ENCODE measurements around the gene APIP. TPM values are rescaled to one million over a fixed set of nuclear protein-coding genes. Genes with fewer than 3 reads are reported as not detected.

Gene APIP
- total and polyA plus RNA-seq, 7 donors = 33.0 to 68.5 (median 43.9) TPM

GRCh38 chr11:34944692-34945091 is 28.5 kb upstream of the APIP start:
- no peaks in the 10 kb centered on the region for H3K27me3 ChIP-seq
- no peak overlapping the region for H3K27ac ChIP-seq
- H3K4me3 ChIP-seq = no peak overlapping the region
- peaks cover 0 to 5% (median 2%) of the 10 kb centered on the region in 4 donors for H3K36me3 ChIP-seq
- WGBS, 2 donors = 97 to 98% methylated on average over 1 of the region's 1 CpG
- TF ChIP-seq POLR2AphosphoS5 (IDR thresholded peaks at IDR 0.05) (no peak), CTCF (IDR thresholded peaks at IDR 0.05) (no peak), EP300 (IDR thresholded peaks at IDR 0.05) (no peak), POLR2A (IDR thresholded peaks at IDR 0.05) (no peak)
- no peaks in the 10 kb centered on the region for H3K9me3 ChIP-seq
- intact Hi-C loops (cut with DNase I) = no loop called here
- H3K4me1 ChIP-seq = peaks cover 0 to 26% (median 9%) of the 10 kb centered on the region in 4 donors
- DNase-seq = no peak

GRCh38 chr11:34941688-34942087 is 25.5 kb upstream of the APIP start:
- no peak for DNase-seq
- H3K4me3 ChIP-seq = no peak overlapping the region
- H3K36me3 ChIP-seq = peaks cover 0 to 5% (median 2%) of the 10 kb centered on the region in 4 donors
- intact Hi-C loops (cut with DNase I) = no loop called here
- H3K9me3 ChIP-seq = no peaks in the 10 kb centered on the region
- H3K27me3 ChIP-seq = no peaks in the 10 kb centered on the region
- 97% methylated on average over 13 of the region's 13 CpGs for WGBS, 2 donors
- peaks cover 0 to 34% (median 5%) of the 10 kb centered on the region in 4 donors for H3K4me1 ChIP-seq
- TF ChIP-seq EP300 (IDR thresholded peaks at IDR 0.05) (no peak), POLR2A (IDR thresholded peaks at IDR 0.05) (no peak), POLR2AphosphoS5 (IDR thresholded peaks at IDR 0.05) (no peak), CTCF (IDR thresholded peaks at IDR 0.05) (no peak)
- no peak overlapping the region for H3K27ac ChIP-seq

- Histone ChIP-seq H3K27ac (peak overlapping the region in 2 of 4 donors; percentile 12), H3K9me3 (no peaks in the 10 kb centered on the region), H3K4me1 (peaks cover 0 to 34% (median 5%) of the 10 kb centered on the region in 4 donors), H3K4me3 (no peak overlapping the region), H3K27me3 (no peaks in the 10 kb centered on the region), H3K36me3 (peaks cover 0 to 5% (median 2%) of the 10 kb centered on the region in 4 donors)
- DNase-seq = no peak
- TF ChIP-seq EP300 (IDR thresholded peaks at IDR 0.05) (no peak), POLR2A (IDR thresholded peaks at IDR 0.05) (no peak), POLR2AphosphoS5 (IDR thresholded peaks at IDR 0.05) (no peak), CTCF (IDR thresholded peaks at IDR 0.05) (no peak)
- intact Hi-C loops (cut with DNase I) = no loop called here
- 76 to 90% methylated on average over 4 of the region's 4 CpGs for WGBS, 2 donors
These were observed 24.0 kb upstream of the APIP start for GRCh38 chr11:34940026-34940677.

GRCh38 chr11:34938611-34939010 is 22.4 kb upstream of the APIP start:
- intact Hi-C loops (cut with DNase I) = loop anchor here (10.0 kb wide), 1 partner anchor 46 kb away; no protein-coding TSS in a partner anchor
- Histone ChIP-seq H3K36me3 (peaks cover 0 to 5% (median 2%) of the 10 kb centered on the region in 4 donors), H3K27me3 (no peaks in the 10 kb centered on the region), H3K4me3 (no peak overlapping the region), H3K9me3 (no peaks in the 10 kb centered on the region), H3K27ac (no peak overlapping the region), H3K4me1 (peaks cover 0 to 34% (median 5%) of the 10 kb centered on the region in 4 donors)
- no peak for TF ChIP-seq CTCF (IDR thresholded peaks at IDR 0.05)
- no peak for TF ChIP-seq EP300 (IDR thresholded peaks at IDR 0.05)
- no peak for TF ChIP-seq POLR2A (IDR thresholded peaks at IDR 0.05)
- no peak for TF ChIP-seq POLR2AphosphoS5 (IDR thresholded peaks at IDR 0.05)
- 84 to 88% methylated on average over 1 of the region's 1 CpG for WGBS, 2 donors
- DNase-seq = no peak

All from sigmoid colon (tissue), 7 donors.